Measurements from ENCODE around the gene SULT4A1.

DNA sequence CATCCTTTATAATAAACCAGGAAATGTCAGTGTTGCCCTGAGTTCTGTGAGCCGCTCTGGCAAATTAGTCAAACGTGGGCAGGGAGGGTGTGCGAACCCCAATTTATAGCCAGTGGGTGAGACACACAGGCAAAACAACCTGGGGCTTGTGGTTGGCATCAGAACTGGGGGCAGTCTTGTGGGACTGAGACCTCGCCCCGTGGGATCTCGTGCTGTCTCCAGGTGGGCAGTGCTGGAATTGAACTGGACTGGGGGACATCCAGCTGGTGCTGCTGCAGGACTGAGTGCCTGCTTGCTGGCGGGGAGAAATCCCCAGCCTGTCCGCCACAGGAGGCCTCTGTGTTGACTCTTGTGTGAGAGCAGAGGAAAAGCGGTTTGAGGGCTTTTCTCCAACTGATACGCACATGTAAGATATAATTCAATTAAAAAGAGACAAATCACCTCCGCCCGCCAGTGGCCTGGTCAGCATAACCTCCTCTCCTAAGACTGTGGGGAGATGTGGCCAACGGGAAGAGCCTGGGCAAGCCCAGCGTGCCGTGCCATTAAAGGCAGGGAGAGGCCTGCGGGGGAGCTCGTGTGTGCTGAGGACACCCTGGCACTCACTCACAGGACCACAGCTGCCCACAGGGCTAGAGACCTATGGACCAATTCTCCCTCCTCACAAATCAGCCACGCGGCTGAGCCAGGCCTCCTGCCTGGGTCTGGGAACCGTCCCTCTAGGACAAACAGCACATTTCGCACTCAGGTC is 18.4 kb downstream of the SULT4A1 start:
- TF ChIP-seq EP300 (IDR thresholded peaks at IDR 0.05) = no peak
- TF ChIP-seq, protein P1, sequence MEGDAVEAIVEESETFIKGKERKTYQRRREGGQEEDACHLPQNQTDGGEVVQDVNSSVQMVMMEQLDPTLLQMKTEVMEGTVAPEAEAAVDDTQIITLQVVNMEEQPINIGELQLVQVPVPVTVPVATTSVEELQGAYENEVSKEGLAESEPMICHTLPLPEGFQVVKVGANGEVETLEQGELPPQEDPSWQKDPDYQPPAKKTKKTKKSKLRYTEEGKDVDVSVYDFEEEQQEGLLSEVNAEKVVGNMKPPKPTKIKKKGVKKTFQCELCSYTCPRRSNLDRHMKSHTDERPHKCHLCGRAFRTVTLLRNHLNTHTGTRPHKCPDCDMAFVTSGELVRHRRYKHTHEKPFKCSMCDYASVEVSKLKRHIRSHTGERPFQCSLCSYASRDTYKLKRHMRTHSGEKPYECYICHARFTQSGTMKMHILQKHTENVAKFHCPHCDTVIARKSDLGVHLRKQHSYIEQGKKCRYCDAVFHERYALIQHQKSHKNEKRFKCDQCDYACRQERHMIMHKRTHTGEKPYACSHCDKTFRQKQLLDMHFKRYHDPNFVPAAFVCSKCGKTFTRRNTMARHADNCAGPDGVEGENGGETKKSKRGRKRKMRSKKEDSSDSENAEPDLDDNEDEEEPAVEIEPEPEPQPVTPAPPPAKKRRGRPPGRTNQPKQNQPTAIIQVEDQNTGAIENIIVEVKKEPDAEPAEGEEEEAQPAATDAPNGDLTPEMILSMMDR (IDR thresholded peaks at IDR 0.05) = no peak
